CD14-positive monocyte (primary cell): ENCODE results near the gene ESPNL. TPM values are rescaled to one million over a fixed set of nuclear protein-coding genes. Genes with fewer than 3 reads are reported as not detected.
"Not testable (repeated sequence)": the region's sequence is repeated elsewhere in the genome, so short reads cannot be mapped to it uniquely, and the experiment has no call there.

Experiments
- DNase-seq, 3 donors: peaks; one replicate each; pipeline ENCODE4 v3.0.0-alpha.2; 2011 to 2022
- H2AFZ ChIP-seq: 2 replicates; pipeline ENCODE4 v1.6.0; 2012; ENCODE audit warnings: mild to moderate bottlenecking, low read depth, low read length, inconsistent platforms; ENCODE audit not compliant: insufficient read depth, poor library complexity, severe bottlenecking
- H3K27ac ChIP-seq, 2 donors: 1 replicate in 1 of 2; 2 replicates in 1 of 2; pipeline ENCODE4 v1.5.1; 2012 to 2013; ENCODE audit warnings: low read length in 2 of 2, control low read depth in 1 of 2, inconsistent platforms in 1 of 2, low read depth in 1 of 2, mild to moderate bottlenecking in 1 of 2
- H3K27me3 ChIP-seq, 2 donors: one replicate each; pipeline versions ENCODE4 v1.6.0 to v1.6.1; 2011 to 2013; ENCODE audit warnings: low read length in 2 of 2; ENCODE audit not compliant: control insufficient read depth in 2 of 2, insufficient read depth in 2 of 2
- H3K36me3 ChIP-seq, 2 donors: replicated peaks in 1 of 2; 1 replicate in 1 of 2; 2 replicates in 1 of 2; pipeline versions ENCODE4 v1.5.1 to v1.6.1; 2012 to 2013; ENCODE audit warnings: low read length in 2 of 2, control low read depth in 1 of 2, inconsistent platforms in 1 of 2, mild to moderate bottlenecking in 1 of 2; ENCODE audit not compliant: insufficient read depth in 2 of 2, control insufficient read depth in 1 of 2
- H3K4me1 ChIP-seq, 2 donors: 1 replicate in 1 of 2; 2 replicates in 1 of 2; pipeline versions ENCODE4 v1.5.1 to v1.6.1; 2012 to 2013; ENCODE audit warnings: low read length in 2 of 2, control low read depth in 1 of 2, inconsistent platforms in 1 of 2, mild to moderate bottlenecking in 1 of 2, moderate library complexity in 1 of 2; ENCODE audit not compliant: insufficient read depth in 2 of 2, control insufficient read depth in 1 of 2
- H3K4me2 ChIP-seq: replicated peaks from 2 replicates; pipeline ENCODE3; 2012; ENCODE audit warnings: low read length, moderate library complexity, mild to moderate bottlenecking; ENCODE audit not compliant: poor library complexity, severe bottlenecking; ENCODE audit errors: extremely low read depth
- H3K4me3 ChIP-seq, 3 experiments: fragments of 200-600 bp in 1 of 3; sonication (generic) in 1 of 3; replicated peaks in 1 of 3; 1 replicate in 2 of 3; 2 replicates in 1 of 3; pipeline ENCODE4 v1.5.1; 2011 to 2013; ENCODE audit warnings: low read length in 3 of 3, mild to moderate bottlenecking in 3 of 3, control low read depth in 2 of 3, low read depth in 2 of 3, inconsistent platforms in 1 of 3, moderate library complexity in 1 of 3
- H3K79me2 ChIP-seq: 2 replicates; pipeline ENCODE4 v1.6.0; 2012; ENCODE audit warnings: mild to moderate bottlenecking, control low read depth, inconsistent platforms, low read length, moderate library complexity; ENCODE audit not compliant: insufficient read depth
- H3K9ac ChIP-seq: 2 replicates; pipeline ENCODE4 v1.6.0; 2017; ENCODE audit warnings: low read length, mild to moderate bottlenecking; ENCODE audit not compliant: insufficient read depth, poor library complexity, severe bottlenecking
- H3K9me3 ChIP-seq, 2 donors: replicated peaks in 1 of 2; 1 replicate in 1 of 2; 2 replicates in 1 of 2; pipeline versions ENCODE4 v1.5.1 to v1.6.1; 2012 to 2013; ENCODE audit warnings: low read length in 2 of 2, control low read depth in 1 of 2; ENCODE audit not compliant: control insufficient read depth in 1 of 2, insufficient read depth in 1 of 2
- H4K20me1 ChIP-seq: 2 replicates; pipeline ENCODE4 v1.6.0; 2012; ENCODE audit warnings: mild to moderate bottlenecking, low read length, control low read depth, moderate library complexity; ENCODE audit not compliant: insufficient read depth
- H3K27ac Mint-ChIP-seq, 7 donors: one replicate each; pipeline ENCODE4 v1.8.0; 2020; ENCODE audit warnings: mild to moderate bottlenecking in 7 of 7, mixed read lengths in 7 of 7, moderate library complexity in 6 of 7, inconsistent platforms in 2 of 7
- H3K27me3 Mint-ChIP-seq, 3 donors: one replicate each; pipeline ENCODE4 v1.8.0; 2021 to 2022; ENCODE audit warnings: low read depth in 3 of 3, mild to moderate bottlenecking in 3 of 3, mixed read lengths in 3 of 3, moderate library complexity in 3 of 3, inconsistent platforms in 1 of 3
- H3K36me3 Mint-ChIP-seq, 2 donors: one replicate each; pipeline ENCODE4 v1.8.0; 2020; ENCODE audit warnings: mixed read lengths in 2 of 2, inconsistent platforms in 1 of 2, mild to moderate bottlenecking in 1 of 2
- H3K4me1 Mint-ChIP-seq: one replicate; pipeline ENCODE4 v1.8.0; 2020; ENCODE audit warnings: mild to moderate bottlenecking, mixed read lengths
- H3K4me3 Mint-ChIP-seq, 2 donors: one replicate each; pipeline ENCODE4 v1.8.0; 2020; ENCODE audit warnings: mild to moderate bottlenecking in 2 of 2, mixed read lengths in 2 of 2, moderate library complexity in 1 of 2
- H3K9me3 Mint-ChIP-seq, 7 donors: one replicate each; pipeline ENCODE4 v1.8.0; 2020 to 2022; ENCODE audit warnings: mixed read lengths in 7 of 7, mild to moderate bottlenecking in 6 of 7, moderate library complexity in 6 of 7, inconsistent platforms in 2 of 7
- CTCF ChIP-seq: fragments of 200-600 bp; IDR thresholded peaks from one replicate; pipeline ENCODE4 v1.8.0; 2022; ENCODE audit warnings: antibody characterized with exemption, mild to moderate bottlenecking
- WGBS: methylation state at CpG from one replicate; pipeline ENCODE4 v1.1.5; 2013; ENCODE audit warnings: missing lambda C conversion rate; ENCODE audit not compliant: insufficient coverage; 5-methylcytosine and 5-hydroxymethylcytosine counted together
- intact Hi-C, 2 donors: fragments of 100-400 bp; cut with micrococcal nuclease; formaldehyde crosslinking; loops; one replicate each; pipeline versions ENCODE4 v1.15.0 to v1.15.1; 2023
- polyA plus RNA-seq, 3 donors: library from polyadenylated mRNA; depleted of rRNA in 1 of 3; unstranded in 2 of 3; stranded (reverse) in 1 of 3; fragments of 300-500 nt in 2 of 3; fragments of >200 nt in 1 of 3; fragmentation: Illumina TruSeq in 2 of 3; gene quantifications; 1 replicate in 2 of 3; 2 replicates in 1 of 3; pipeline ENCODE4 v1.2.3, GENCODE V29; 2012 to 2021

Gene ESPNL
- polyA plus RNA-seq, 3 donors, result not detected

- Histone ChIP-seq H3K4me3 (no peak overlapping the region), H2AFZ (no peak overlapping the region), H3K79me2 (no peaks in the 10 kb centered on the region), H3K9me3 (peaks cover 7 to 11% of the 10 kb centered on the region in 2 donors), H3K9ac (no peak overlapping the region), H4K20me1 (no peaks in the 10 kb centered on the region), H3K27me3 (peaks cover 3 to 19% of the 10 kb centered on the region in 2 donors), H3K4me2 (no peak overlapping the region), H3K36me3 (no peaks in the 10 kb centered on the region), H3K27ac (no peak overlapping the region), H3K4me1 (peaks cover 7 to 8% of the 10 kb centered on the region in 2 donors)
- Mint-ChIP-seq H3K36me3 (peaks cover 2 to 6% of the 10 kb centered on the region in 2 donors), H3K4me3 (no peak overlapping the region), H3K27ac (peak overlapping the region in 1 of 7 donors; percentile 22), H3K9me3 (peaks cover 20 to 35% (median 28%) of the 10 kb centered on the region in 7 donors), H3K4me1 (peaks cover 12% of the 10 kb centered on the region), H3K27me3 (peaks cover 10 to 31% (median 22%) of the 10 kb centered on the region in 3 donors)
- DNase-seq, result no peak
- intact Hi-C loops, result loop anchor here in 1 of 2 donors (5.0 kb wide), 1 partner anchor 89 kb away; the partner anchor contains the start of gene UBE2F
- no CpG with 5 or more reads among the region's 3 CpGs for WGBS
- TF ChIP-seq CTCF, result no peak
These were observed 44.3 kb upstream of the ESPNL start for GRCh38 chr2:238055841-238056240.

- H3K9me3 Mint-ChIP-seq, result peaks cover 20 to 31% (median 28%) of the 10 kb centered on the region in 7 donors
- H3K36me3 Mint-ChIP-seq, H3K4me3 ChIP-seq, DNase-seq, H3K4me3 Mint-ChIP-seq, H3K79me2 ChIP-seq, H3K27ac Mint-ChIP-seq, H4K20me1 ChIP-seq, H3K4me2 ChIP-seq, H2AFZ ChIP-seq, H3K27ac ChIP-seq, H3K9ac ChIP-seq, H3K36me3 ChIP-seq: not testable (repeated sequence)
- peaks cover 10 to 29% (median 20%) of the 10 kb centered on the region in 3 donors for H3K27me3 Mint-ChIP-seq
- peaks cover 17 to 23% of the 10 kb centered on the region in 2 donors for H3K4me1 ChIP-seq
- H3K27me3 ChIP-seq, result peaks cover 3 to 19% of the 10 kb centered on the region in 2 donors
- H3K4me1 Mint-ChIP-seq, result peaks cover 22% of the 10 kb centered on the region
- intact Hi-C loops, result loop anchor here in 1 of 2 donors (5.0 kb wide), 1 partner anchor 91 kb away; the partner anchor contains the start of gene UBE2F
- 90% methylated on average over 38 of the region's 44 CpGs for WGBS
- H3K9me3 ChIP-seq, result peaks cover 7 to 11% of the 10 kb centered on the region in 2 donors
These were observed 42.2 kb upstream of the ESPNL start for GRCh38 chr2:238057696-238058575.
